ENCODE results near the gene ZMAT2.
"Not testable (repeated sequence)": the region's sequence is repeated elsewhere in the genome, so short reads cannot be mapped to it uniquely, and the experiment has no call there.

Gene ZMAT2, protein sequence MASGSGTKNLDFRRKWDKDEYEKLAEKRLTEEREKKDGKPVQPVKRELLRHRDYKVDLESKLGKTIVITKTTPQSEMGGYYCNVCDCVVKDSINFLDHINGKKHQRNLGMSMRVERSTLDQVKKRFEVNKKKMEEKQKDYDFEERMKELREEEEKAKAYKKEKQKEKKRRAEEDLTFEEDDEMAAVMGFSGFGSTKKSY

DNA sequence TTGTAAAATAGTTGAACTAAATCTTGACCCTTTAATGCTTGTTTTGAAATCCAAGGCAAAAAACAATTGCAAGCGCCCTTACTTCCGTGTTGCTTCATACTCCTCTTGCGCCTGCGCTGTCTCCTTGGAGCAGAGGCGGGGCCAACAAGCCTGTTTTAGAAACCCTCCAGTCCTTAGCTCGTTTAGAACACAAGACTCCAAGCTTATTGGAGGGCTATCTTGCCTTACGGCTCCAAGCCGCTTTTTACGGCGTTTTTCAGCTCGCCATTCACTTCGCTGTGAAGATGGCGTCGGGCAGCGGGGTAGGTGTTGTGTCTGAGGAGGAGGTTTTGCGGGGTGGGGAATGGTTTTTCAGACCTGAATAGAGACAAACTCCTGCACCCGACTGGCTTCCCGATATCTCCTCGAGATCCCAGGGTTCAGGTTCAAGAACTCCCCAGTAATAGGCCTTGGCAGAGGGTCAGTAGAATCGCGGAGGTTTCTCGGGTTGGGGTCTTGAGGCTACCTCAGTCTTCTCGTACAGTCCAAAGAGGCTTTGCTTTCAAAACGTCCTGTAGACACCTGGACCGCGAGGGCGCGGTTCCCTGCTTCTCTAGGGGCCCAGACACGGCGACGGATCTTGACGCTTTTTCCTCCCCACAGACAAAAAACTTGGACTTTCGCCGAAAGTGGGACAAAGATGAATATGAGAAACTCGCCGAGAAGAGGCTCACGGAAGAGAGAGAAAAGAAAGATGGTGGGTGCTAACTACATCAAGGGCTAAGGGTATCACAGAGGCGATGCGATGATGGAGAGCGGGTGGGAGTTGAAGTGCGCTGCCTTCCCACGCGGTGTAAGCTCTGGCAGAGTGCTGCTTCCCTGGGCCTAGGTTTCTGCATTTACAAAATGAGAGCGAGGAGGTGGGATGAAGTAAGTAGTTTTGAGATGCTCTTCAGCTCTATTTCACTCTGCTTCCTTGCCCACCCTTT is at the start of gene ZMAT2:
TSS of gene ZMAT2 (plus strand) at position 271 of the 968 bp plus-strand sequence. CDS start at position 285, 14 bp downstream.
- DNase-seq: peak; percentile 97

DNA sequence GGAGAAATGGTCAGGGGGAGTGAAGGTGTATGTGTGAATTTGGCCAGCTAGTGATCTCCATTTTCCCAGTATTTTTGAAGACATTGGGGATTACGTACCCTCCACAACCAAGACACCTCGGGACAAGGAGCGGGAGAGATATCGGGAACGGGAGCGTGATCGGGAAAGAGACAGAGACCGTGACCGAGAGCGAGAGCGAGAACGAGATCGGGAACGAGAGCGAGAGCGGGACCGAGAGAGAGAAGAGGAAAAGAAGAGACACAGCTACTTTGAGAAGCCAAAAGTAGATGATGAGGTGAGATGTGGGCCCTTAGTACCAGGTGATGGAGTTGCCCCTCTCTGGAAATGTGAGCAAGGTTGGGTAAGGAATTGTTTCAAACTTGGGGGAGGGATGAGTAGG is 41.4 kb upstream of the ZMAT2 start:
- no peak for DNase-seq

- DNase-seq: not testable (repeated sequence)
Observed at GRCh38 chr5:140660371-140660770, 39.9 kb upstream of the ZMAT2 start.

GRCh38 chr5:140664030-140664358 is 36.3 kb upstream of the ZMAT2 start:
- DNase-seq: no peak

GRCh38 chr5:140664359-140665119 is 35.7 kb upstream of the ZMAT2 start, which contains the start of gene WDR55:
Gene WDR55 (plus strand): TSS chr5:140664904. CDS start chr5:140664913, 9 bp downstream.
- DNase-seq: peak; percentile 97

- not testable (repeated sequence) for DNase-seq
Observed at GRCh38 chr5:140671035-140671434, 29.2 kb upstream of the ZMAT2 start.

DNA sequence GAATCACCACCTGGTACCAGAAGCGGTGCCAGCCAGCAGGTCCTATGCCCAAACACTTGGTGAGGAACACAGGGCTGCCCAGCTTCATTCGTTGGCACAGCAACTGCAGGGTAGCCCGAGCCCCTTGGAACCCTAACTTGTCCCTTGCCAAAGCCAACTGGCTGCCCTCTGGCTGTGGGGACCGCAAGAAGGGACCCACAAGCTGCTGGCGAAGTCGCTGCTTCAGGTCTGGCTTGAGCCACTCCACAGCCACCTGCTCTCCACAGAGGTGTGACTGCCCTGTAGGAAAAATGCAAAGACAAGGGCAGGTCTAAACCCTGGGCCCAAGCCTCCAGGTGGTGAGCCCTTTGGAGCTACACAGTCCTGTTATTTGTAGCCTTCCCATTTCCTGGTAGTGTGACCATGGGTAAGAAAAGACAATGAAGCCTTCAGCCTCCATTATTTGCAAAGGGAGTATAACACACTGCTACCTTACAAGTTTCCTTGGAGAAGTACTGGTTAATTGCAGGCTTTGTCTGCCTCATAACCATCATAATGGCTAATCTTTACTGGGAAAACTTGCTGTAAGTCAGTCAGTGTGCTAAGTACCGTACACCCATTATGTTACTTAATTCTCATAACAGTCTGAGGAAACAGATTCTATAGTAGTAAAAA is 28.6 kb upstream of the ZMAT2 start:
- DNase-seq: no peak

DNA sequence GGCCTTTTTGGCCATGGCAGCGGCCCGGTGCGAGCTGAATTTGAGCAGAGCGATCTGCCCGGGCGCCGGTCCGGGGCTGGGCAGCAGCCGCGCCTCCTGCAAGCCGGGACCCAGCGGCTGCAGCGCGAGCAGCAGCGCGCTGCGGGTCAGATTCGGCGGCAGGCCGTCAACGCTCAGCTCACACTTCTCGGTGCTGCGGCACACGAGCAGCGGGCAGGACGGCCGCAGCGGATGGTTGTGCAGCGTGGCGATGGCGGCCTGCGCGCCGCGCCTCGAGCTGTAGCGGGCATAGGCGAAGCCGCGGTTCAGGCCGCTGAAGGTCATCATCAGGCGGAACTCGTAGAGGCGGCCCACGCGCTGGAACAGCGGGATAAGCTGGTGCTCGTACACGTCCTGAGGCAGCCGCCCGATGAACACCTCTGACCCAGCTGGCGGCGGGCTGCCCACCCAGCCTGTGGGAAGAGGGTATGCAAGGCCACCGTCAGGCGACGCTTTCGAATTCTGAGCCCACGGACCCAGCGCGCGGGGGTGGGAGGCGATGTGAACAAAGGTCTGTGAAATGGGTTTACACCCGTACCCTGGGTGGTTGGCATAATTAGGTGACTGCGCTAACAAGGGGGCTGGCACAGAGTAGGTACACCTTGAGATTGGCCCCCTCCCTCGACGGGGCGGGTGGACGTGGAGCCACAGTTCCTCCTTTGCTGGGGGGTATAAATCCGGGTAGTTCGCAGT is 27.6 kb upstream of the ZMAT2 start:
- no peak for DNase-seq

- no peak for DNase-seq
Observed at GRCh38 chr5:140673187-140673976, 26.9 kb upstream of the ZMAT2 start, which contains the start of gene DND1. Gene DND1 (minus strand): TSS chr5:140673576. CDS start chr5:140673542, 34 bp downstream.

DNA sequence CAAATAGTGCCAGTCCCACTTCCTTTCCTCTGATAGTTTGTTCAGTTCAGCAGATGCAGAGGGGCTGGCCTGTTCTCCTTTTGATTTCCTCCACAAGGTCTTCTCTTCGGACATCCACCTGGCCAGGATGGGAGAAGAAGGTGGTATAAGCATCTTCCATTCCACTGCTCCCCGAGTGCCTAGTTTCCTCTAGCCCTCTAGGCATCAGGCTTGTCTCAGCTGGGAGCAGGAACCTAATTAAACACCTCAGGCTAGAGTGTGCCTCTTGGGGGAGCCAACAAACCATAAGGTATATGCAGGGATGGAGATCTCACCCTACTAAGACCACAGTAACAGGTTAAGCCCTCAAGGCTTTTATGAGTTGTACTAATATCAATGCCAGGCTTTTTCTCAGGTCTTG is 26.0 kb upstream of the ZMAT2 start:
- no peak for DNase-seq

DNA sequence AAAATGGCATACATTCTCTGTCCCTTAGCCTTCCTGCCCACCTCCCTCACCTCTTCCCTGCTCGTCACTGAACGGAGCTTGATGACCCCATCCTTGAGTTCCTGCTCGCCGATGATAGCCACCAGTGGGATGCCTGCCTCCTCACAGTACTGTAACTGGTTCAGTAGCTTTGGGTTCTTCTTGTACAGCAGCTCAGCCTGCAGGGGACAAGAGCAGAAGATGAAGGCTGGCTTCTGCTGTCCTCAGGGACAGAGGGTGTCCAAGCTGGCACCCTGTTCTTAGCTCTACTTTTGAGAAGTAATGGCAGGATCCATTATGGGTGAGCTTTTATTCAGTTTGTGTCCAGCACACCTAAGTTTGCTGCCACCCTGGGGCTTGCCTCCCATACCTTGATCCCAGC is 25.6 kb upstream of the ZMAT2 start:
- no peak for DNase-seq

- DNase-seq: no peak
Observed at GRCh38 chr5:140677947-140678346, 22.3 kb upstream of the ZMAT2 start.

GRCh38 chr5:140678993-140679392 is 21.3 kb upstream of the ZMAT2 start:
- DNase-seq: no peak

GRCh38 chr5:140690376-140690932 is 9.8 kb upstream of the ZMAT2 start:
- DNase-seq: no peak

GRCh38 chr5:140690941-140691924 is 9.0 kb upstream of the ZMAT2 start, which contains the start of the genes HARS1 and HARS2:
Gene HARS1 (minus strand): TSS chr5:140691370. CDS start chr5:140691304, 66 bp downstream.
Gene HARS2 (plus strand): TSS chr5:140691455. CDS start chr5:140691649, 194 bp downstream.
- peak; percentile 95 for DNase-seq

GRCh38 chr5:140694276-140694675 is 6.0 kb upstream of the ZMAT2 start:
- DNase-seq: no peak

GRCh38 chr5:140696891-140697492 is 3.3 kb upstream of the ZMAT2 start:
- DNase-seq: no peak

GRCh38 chr5:140707812-140708211 is 7.6 kb downstream of the ZMAT2 start:
- no peak for DNase-seq

DNA sequence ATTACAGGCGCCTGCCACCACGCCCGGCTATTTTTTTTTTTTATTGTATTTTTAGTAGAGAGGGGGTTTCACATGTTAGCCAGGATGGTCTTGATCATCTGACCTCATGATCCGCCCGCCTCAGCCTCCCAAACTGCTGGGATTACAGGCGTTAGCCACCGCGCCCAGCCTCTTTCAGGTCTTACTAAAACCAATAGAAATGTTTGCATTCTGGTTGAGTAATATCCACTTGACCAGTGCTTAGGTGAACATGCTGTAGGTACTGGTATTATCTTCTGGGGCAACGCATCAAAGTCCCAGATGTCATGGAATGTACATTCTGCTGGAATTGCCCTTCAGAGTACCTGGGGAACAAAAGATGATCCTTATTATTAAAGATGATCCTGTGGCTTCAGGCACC is 8.5 kb downstream of the ZMAT2 start:
- not testable (repeated sequence) for DNase-seq

Measured in activated CD4-positive, alpha-beta T cell treated with anti-CD3 and anti-CD28 coated beads, Interleukin-10, Interleukin-2, amounts not matched to agents 100 ng/mL and 50 ng/mL, durations not matched to agents 16 hours and 8 hours (primary cell).